Activated T-helper 1 cell treated with anti-CD3 and anti-CD28 coated beads, Interleukin-12 subunit alpha, Interleukin-12 subunit beta, Interleukin-2, Interleukin-4 antibody, amounts not matched to agents 30 ng/mL and 10 ng/mL and 1 ng/mL, durations not matched to agents 14 hours and 24 hours and 36 hours (primary cell): ENCODE results near the gene PAX8. TPM values are rescaled to one million over a fixed set of nuclear protein-coding genes. Genes with fewer than 3 reads are reported as not detected.

Experiments used
- DNase-seq: peaks from one replicate; pipeline ENCODE4 v3.0.0; 2021; ENCODE audit warnings: low spot score
- H3K27ac Mint-ChIP-seq: one replicate; pipeline ENCODE4 v1.8.0; 2021; ENCODE audit warnings: mild to moderate bottlenecking, mixed read lengths
- H3K27me3 Mint-ChIP-seq: one replicate; pipeline ENCODE4 v1.8.0; 2022; ENCODE audit warnings: mild to moderate bottlenecking, moderate library complexity, mixed read lengths; ENCODE audit not compliant: insufficient read depth
- H3K36me3 Mint-ChIP-seq: one replicate; pipeline ENCODE4 v1.8.0; 2021; ENCODE audit warnings: low read depth, mixed read lengths
- H3K4me1 Mint-ChIP-seq: one replicate; pipeline ENCODE4 v1.8.0; 2021; ENCODE audit warnings: low read depth, mixed read lengths
- H3K4me3 Mint-ChIP-seq: one replicate; pipeline ENCODE4 v1.8.0; 2021; ENCODE audit warnings: mild to moderate bottlenecking, moderate library complexity, mixed read lengths
- H3K9me3 Mint-ChIP-seq: one replicate; pipeline ENCODE4 v1.8.0; 2021; ENCODE audit warnings: mixed read lengths
- intact Hi-C: fragments of 100-400 bp; cut with micrococcal nuclease; formaldehyde crosslinking; loops from one replicate; pipeline ENCODE4 v1.15.1; 2024
- total RNA-seq: library from RNA; stranded (reverse); gene quantifications from 2 replicates; pipeline ENCODE4 v1.2.3, GENCODE V29; 2022

PAX8 gene
- total RNA-seq, 1 donor from 2014 or later, result 0.70 TPM

GRCh38 chr2:113207021-113207420 lies 71.7 kb downstream of the PAX8 start:
- Mint-ChIP-seq H3K36me3 (peaks cover 12% of the 10 kb centered on the region), H3K4me3 (no peak overlapping the region), H3K9me3 (no peaks in the 10 kb centered on the region), H3K4me1 (peaks cover 14% of the 10 kb centered on the region), H3K27ac (no peak overlapping the region), H3K27me3 (peaks cover 2% of the 10 kb centered on the region)
- intact Hi-C loops, result no loop called here
- DNase-seq, result no peak

GRCh38 chr2:113206251-113206650 lies 72.5 kb downstream of the PAX8 start:
- Mint-ChIP-seq H3K4me3 (no peak overlapping the region), H3K36me3 (peaks cover 12% of the 10 kb centered on the region), H3K4me1 (peaks cover 14% of the 10 kb centered on the region), H3K9me3 (no peaks in the 10 kb centered on the region), H3K27ac (no peak overlapping the region), H3K27me3 (no peaks in the 10 kb centered on the region)
- intact Hi-C loops, result no loop called here
- no peak for DNase-seq

- Mint-ChIP-seq H3K4me1 (peaks cover 14% of the 10 kb centered on the region), H3K36me3 (peaks cover 27% of the 10 kb centered on the region), H3K4me3 (no peak overlapping the region), H3K27ac (peak overlapping the region; percentile 23), H3K9me3 (no peaks in the 10 kb centered on the region), H3K27me3 (no peaks in the 10 kb centered on the region)
- peak; percentile 63 for DNase-seq
- intact Hi-C loops, result loop anchor here (1.0 to 5.0 kb wide), 6 partner anchors 31 to 188 kb away; no protein-coding TSS in a partner anchor
Observed at GRCh38 chr2:113203901-113204519, 74.7 kb downstream of the PAX8 start.

GRCh38 chr2:113203217-113203530 lies 75.5 kb downstream of the PAX8 start:
- H3K27me3 Mint-ChIP-seq, result no peaks in the 10 kb centered on the region
- H3K36me3 Mint-ChIP-seq, result peaks cover 26% of the 10 kb centered on the region
- intact Hi-C loops, result loop anchor here (5.0 kb wide), 1 partner anchor 189 kb away; no protein-coding TSS in a partner anchor
- peaks cover 14% of the 10 kb centered on the region for H3K4me1 Mint-ChIP-seq
- H3K9me3 Mint-ChIP-seq, result no peaks in the 10 kb centered on the region
- DNase-seq, result no peak
- H3K27ac Mint-ChIP-seq, result no peak overlapping the region
- H3K4me3 Mint-ChIP-seq, result no peak overlapping the region

- Mint-ChIP-seq H3K9me3 (no peaks in the 10 kb centered on the region), H3K27me3 (no peaks in the 10 kb centered on the region), H3K4me1 (peaks cover 14% of the 10 kb centered on the region), H3K36me3 (peaks cover 28% of the 10 kb centered on the region), H3K27ac (peak overlapping the region; percentile 36), H3K4me3 (no peak overlapping the region)
- no peak for DNase-seq
- intact Hi-C loops, result loop anchor here (5.0 kb wide), 1 partner anchor 190 kb away; no protein-coding TSS in a partner anchor
Observed at GRCh38 chr2:113202305-113203216, 76.2 kb downstream of the PAX8 start.

GRCh38 chr2:113201496-113202304 lies 77.0 kb downstream of the PAX8 start:
- Mint-ChIP-seq H3K4me1 (peaks cover 22% of the 10 kb centered on the region), H3K9me3 (no peaks in the 10 kb centered on the region), H3K4me3 (no peak overlapping the region), H3K27me3 (no peaks in the 10 kb centered on the region), H3K36me3 (peaks cover 36% of the 10 kb centered on the region), H3K27ac (no peak overlapping the region)
- DNase-seq, result no peak
- intact Hi-C loops, result loop anchor here (5.0 kb wide), 1 partner anchor 191 kb away; no protein-coding TSS in a partner anchor

- no peak for DNase-seq
- Mint-ChIP-seq H3K27ac (no peak overlapping the region), H3K27me3 (no peaks in the 10 kb centered on the region), H3K36me3 (peaks cover 43% of the 10 kb centered on the region), H3K9me3 (no peaks in the 10 kb centered on the region), H3K4me3 (no peak overlapping the region), H3K4me1 (peaks cover 30% of the 10 kb centered on the region)
- intact Hi-C loops, result loop anchor here (5.0 kb wide), 1 partner anchor 191 kb away; no protein-coding TSS in a partner anchor
Observed at GRCh38 chr2:113200736-113201490, 77.8 kb downstream of the PAX8 start.

GRCh38 chr2:113200236-113200635 lies 78.5 kb downstream of the PAX8 start:
- Mint-ChIP-seq H3K27ac (peak overlapping the region; percentile 70), H3K27me3 (no peaks in the 10 kb centered on the region), H3K4me1 (peaks cover 37% of the 10 kb centered on the region), H3K36me3 (peaks cover 50% of the 10 kb centered on the region), H3K9me3 (no peaks in the 10 kb centered on the region), H3K4me3 (no peak overlapping the region)
- intact Hi-C loops, result loop anchor here (5.0 kb wide), 1 partner anchor 192 kb away; no protein-coding TSS in a partner anchor
- DNase-seq, result no peak

- peaks cover 57% of the 10 kb centered on the region for H3K36me3 Mint-ChIP-seq
- intact Hi-C loops, result loop anchor here (1.0 to 5.0 kb wide), 4 partner anchors 24 to 119 kb away; no protein-coding TSS in a partner anchor
- H3K4me3 Mint-ChIP-seq, result no peak overlapping the region
- H3K27me3 Mint-ChIP-seq, result no peaks in the 10 kb centered on the region
- H3K9me3 Mint-ChIP-seq, result no peaks in the 10 kb centered on the region
- H3K27ac Mint-ChIP-seq, result peak overlapping the region; percentile 40
- DNase-seq, result peak; percentile 70
- peaks cover 45% of the 10 kb centered on the region for H3K4me1 Mint-ChIP-seq
Observed at GRCh38 chr2:113198790-113199612, 79.7 kb downstream of the PAX8 start.

GRCh38 chr2:113198048-113198789 lies 80.5 kb downstream of the PAX8 start:
- Mint-ChIP-seq H3K9me3 (no peaks in the 10 kb centered on the region), H3K4me1 (peaks cover 47% of the 10 kb centered on the region), H3K27me3 (no peaks in the 10 kb centered on the region), H3K36me3 (peaks cover 59% of the 10 kb centered on the region), H3K27ac (no peak overlapping the region), H3K4me3 (no peak overlapping the region)
- intact Hi-C loops, result loop anchor here (5.0 kb wide), 1 partner anchor 41 kb away; no protein-coding TSS in a partner anchor
- DNase-seq, result no peak
